ENCODE results near the gene ADAM12. TPM values are rescaled to one million over a fixed set of nuclear protein-coding genes. Genes with fewer than 3 reads are reported as not detected.

ADAM12 gene
- total RNA-seq, 2 donors from 2014 or later: 0.71 to 1.2 TPM

DNA sequence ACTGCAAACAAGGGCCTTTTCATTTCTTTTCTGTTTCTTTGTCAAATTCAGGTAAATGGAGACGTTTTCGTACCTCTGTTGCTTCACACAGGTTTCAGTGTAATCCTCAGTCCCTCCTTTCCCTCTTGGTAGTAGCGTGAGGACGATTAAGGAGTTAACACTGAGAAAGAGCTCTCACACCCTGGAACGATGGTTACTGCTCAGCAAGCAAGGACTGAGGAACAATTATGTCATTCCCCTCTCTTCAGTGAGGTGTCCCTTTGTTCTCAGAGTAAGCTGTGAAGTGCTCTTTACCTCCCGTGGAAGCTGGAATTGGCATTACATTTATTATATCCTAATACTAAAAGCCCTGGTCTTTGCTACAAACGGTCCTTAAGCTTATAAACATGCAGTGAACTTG lies 396.0 kb downstream of the ADAM12 start:
- H3K36me3 ChIP-seq: no peaks in the 10 kb centered on the region
- H3K4me1 ChIP-seq: no peaks in the 10 kb centered on the region
- H3K27ac ChIP-seq: no peak overlapping the region
- H3K27me3 ChIP-seq: no peaks in the 10 kb centered on the region
- DNase-seq (ENCODE audit: low spot score): no peak
- TF ChIP-seq, protein P1, sequence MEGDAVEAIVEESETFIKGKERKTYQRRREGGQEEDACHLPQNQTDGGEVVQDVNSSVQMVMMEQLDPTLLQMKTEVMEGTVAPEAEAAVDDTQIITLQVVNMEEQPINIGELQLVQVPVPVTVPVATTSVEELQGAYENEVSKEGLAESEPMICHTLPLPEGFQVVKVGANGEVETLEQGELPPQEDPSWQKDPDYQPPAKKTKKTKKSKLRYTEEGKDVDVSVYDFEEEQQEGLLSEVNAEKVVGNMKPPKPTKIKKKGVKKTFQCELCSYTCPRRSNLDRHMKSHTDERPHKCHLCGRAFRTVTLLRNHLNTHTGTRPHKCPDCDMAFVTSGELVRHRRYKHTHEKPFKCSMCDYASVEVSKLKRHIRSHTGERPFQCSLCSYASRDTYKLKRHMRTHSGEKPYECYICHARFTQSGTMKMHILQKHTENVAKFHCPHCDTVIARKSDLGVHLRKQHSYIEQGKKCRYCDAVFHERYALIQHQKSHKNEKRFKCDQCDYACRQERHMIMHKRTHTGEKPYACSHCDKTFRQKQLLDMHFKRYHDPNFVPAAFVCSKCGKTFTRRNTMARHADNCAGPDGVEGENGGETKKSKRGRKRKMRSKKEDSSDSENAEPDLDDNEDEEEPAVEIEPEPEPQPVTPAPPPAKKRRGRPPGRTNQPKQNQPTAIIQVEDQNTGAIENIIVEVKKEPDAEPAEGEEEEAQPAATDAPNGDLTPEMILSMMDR (IDR thresholded peaks at IDR 0.05): no peak
- H3K4me3 ChIP-seq: no peak overlapping the region
- no peaks in the 10 kb centered on the region for H3K9me3 ChIP-seq

DNA sequence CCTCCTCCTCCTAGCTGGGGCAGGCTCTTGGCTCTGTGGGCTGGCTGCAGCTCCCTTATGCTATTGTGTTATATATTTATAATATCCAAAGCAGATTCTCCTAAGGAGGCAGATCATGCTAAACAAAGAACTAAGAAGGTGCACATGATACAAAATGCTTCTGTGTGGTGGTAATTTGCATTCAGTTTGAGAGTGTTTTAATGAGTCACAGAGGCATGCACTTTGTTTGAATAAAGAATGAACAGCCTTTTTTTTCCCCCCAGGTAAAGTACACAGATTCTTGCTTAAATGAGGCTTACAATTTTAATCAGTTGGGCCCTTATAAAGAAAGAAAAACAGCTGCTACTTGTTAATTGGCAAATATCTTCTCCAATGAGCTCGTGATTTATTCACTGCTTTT lies 396.9 kb downstream of the ADAM12 start:
- TF ChIP-seq, protein P1 (IDR thresholded peaks at IDR 0.05): no peak
- DNase-seq (ENCODE audit: low spot score): no peak
- Histone ChIP-seq H3K4me1 (no peaks in the 10 kb centered on the region), H3K27me3 (no peaks in the 10 kb centered on the region), H3K9me3 (no peaks in the 10 kb centered on the region), H3K27ac (no peak overlapping the region), H3K36me3 (no peaks in the 10 kb centered on the region), H3K4me3 (no peak overlapping the region)

- TF ChIP-seq, protein P1 (IDR thresholded peaks at IDR 0.05): no peak
- H3K36me3 ChIP-seq: no peaks in the 10 kb centered on the region
- H3K4me1 ChIP-seq: no peaks in the 10 kb centered on the region
- H3K4me3 ChIP-seq: no peak overlapping the region
- no peaks in the 10 kb centered on the region for H3K9me3 ChIP-seq
- DNase-seq (ENCODE audit: low spot score): no peak
- no peaks in the 10 kb centered on the region for H3K27me3 ChIP-seq
- no peak overlapping the region for H3K27ac ChIP-seq
These were observed 397.3 kb downstream of the ADAM12 start for GRCh38 chr10:125990974-125991373.

DNA sequence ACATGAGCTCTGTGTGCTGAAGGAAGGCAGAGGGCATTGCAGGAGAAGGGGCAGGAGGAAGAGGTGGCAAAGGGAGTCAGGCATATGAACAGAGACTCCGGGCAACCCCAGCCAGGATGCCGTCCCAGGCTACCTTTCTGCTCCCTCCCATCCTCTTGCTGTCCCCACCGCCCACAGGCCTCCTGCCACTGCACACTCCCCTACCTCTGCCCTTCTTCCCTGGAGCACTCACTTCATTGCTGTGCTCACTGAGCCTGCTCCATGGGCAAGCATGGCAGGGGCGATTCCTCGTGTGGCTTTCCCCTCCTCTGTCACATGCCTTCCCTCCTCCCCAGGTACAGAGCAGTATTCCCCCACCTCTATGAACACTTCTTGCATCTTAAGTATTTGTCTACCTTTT lies 398.5 kb downstream of the ADAM12 start:
- TF ChIP-seq, protein P1 (IDR thresholded peaks at IDR 0.05): no peak
- Histone ChIP-seq H3K36me3 (no peaks in the 10 kb centered on the region), H3K9me3 (no peaks in the 10 kb centered on the region), H3K27me3 (no peaks in the 10 kb centered on the region), H3K4me1 (no peaks in the 10 kb centered on the region), H3K27ac (no peak overlapping the region), H3K4me3 (no peak overlapping the region)
- DNase-seq (ENCODE audit: low spot score): no peak

DNA sequence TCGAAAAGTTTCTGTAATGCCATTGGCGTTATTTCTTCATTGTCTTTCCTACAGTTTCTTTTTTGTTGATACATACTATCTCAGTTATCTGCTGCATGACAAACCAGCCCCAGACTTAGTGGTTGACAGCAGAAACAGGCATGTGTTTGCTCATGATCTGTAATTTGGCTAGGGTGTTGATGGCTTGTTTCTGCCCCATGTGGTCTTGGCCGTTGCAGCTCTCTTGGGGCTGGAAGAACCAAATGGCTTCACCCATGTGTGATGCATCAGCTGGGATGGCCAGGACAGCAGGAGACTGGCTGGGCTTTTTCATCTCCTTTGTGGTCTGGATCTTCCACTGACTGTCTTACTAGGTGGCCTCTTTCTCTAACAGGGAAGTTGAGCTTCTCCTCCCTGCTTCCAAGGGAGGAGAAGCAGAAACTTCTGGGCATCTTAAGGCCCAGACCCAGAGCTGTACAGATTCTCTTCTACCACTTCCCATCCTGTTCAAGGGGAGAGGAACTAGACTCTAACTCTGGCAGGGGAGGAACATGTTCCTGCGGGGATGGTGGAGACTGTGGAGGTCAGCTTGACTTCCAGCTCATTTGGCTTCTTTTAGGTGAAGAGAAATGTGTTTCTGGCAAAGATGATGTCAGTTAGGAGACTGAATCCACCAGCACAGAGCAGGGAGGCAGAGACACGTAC lies 402.6 kb downstream of the ADAM12 start:
- DNase-seq (ENCODE audit: low spot score): no peak

More for the DNA sequence above, 402.6 kb downstream of the ADAM12 start:
- Histone ChIP-seq H3K27me3 (no peaks in the 10 kb centered on the region), H3K4me1 (no peaks in the 10 kb centered on the region), H3K9me3 (no peaks in the 10 kb centered on the region), H3K36me3 (no peaks in the 10 kb centered on the region), H3K27ac (no peak overlapping the region), H3K4me3 (no peak overlapping the region)
- TF ChIP-seq, protein P1 (IDR thresholded peaks at IDR 0.05): no peak
